ENCODE results near the gene SPAG7.

GRCh38 chr17:4959261-4959965, 8.2 kb downstream of the SPAG7 start:
- TF ChIP-seq, protein P1, sequence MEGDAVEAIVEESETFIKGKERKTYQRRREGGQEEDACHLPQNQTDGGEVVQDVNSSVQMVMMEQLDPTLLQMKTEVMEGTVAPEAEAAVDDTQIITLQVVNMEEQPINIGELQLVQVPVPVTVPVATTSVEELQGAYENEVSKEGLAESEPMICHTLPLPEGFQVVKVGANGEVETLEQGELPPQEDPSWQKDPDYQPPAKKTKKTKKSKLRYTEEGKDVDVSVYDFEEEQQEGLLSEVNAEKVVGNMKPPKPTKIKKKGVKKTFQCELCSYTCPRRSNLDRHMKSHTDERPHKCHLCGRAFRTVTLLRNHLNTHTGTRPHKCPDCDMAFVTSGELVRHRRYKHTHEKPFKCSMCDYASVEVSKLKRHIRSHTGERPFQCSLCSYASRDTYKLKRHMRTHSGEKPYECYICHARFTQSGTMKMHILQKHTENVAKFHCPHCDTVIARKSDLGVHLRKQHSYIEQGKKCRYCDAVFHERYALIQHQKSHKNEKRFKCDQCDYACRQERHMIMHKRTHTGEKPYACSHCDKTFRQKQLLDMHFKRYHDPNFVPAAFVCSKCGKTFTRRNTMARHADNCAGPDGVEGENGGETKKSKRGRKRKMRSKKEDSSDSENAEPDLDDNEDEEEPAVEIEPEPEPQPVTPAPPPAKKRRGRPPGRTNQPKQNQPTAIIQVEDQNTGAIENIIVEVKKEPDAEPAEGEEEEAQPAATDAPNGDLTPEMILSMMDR (IDR thresholded peaks at IDR 0.05) = no peak
- no peak for TF ChIP-seq POLR2A (IDR thresholded peaks at IDR 0.05)
